ENCODE measurements around the gene SUGP2.
"Not testable (repeated sequence)": the region's sequence is repeated elsewhere in the genome, so short reads cannot be mapped to it uniquely, and the experiment has no call there.

The SUGP2 gene

GRCh38 chr19:18955042-18955441 is 78.3 kb downstream of the SUGP2 start:
- no peak for TF ChIP-seq CTCF (IDR thresholded peaks at IDR 0.05; ENCODE audit: low read depth, low read length)
- DNase-seq (ENCODE audit: low read depth, low spot score): no peak
- no peak overlapping the region for H3K4me3 ChIP-seq (ENCODE audit: low read depth, low read length)
- in situ Hi-C loops (cut with HindIII; ENCODE audit: low sequenced_read_pairs): no loop called here

GRCh38 chr19:18954094-18954493 is 79.2 kb downstream of the SUGP2 start:
- DNase-seq (ENCODE audit: low read depth, low spot score): no peak
- TF ChIP-seq CTCF (IDR thresholded peaks at IDR 0.05; ENCODE audit: low read depth, low read length): no peak
- in situ Hi-C loops (cut with HindIII; ENCODE audit: low sequenced_read_pairs): no loop called here
- H3K4me3 ChIP-seq (ENCODE audit: low read depth, low read length): no peak overlapping the region

GRCh38 chr19:18952364-18953003 is 80.8 kb downstream of the SUGP2 start:
- DNase-seq (ENCODE audit: low read depth, low spot score); in situ Hi-C loops (cut with HindIII; ENCODE audit: low sequenced_read_pairs); H3K4me3 ChIP-seq (ENCODE audit: low read depth, low read length): not testable (repeated sequence)

GRCh38 chr19:18951721-18952281 is 81.5 kb downstream of the SUGP2 start:
- in situ Hi-C loops (cut with HindIII; ENCODE audit: low sequenced_read_pairs): no loop called here

GRCh38 chr19:18949858-18950257 is 83.5 kb downstream of the SUGP2 start:
- no peak for DNase-seq (ENCODE audit: low read depth, low spot score)
- no peak overlapping the region for H3K4me3 ChIP-seq (ENCODE audit: low read depth, low read length)
- in situ Hi-C loops (cut with HindIII; ENCODE audit: low sequenced_read_pairs): no loop called here
- no peak for TF ChIP-seq CTCF (IDR thresholded peaks at IDR 0.05; ENCODE audit: low read depth, low read length)

More at GRCh38 chr19:18951721-18952281, 81.5 kb downstream of the SUGP2 start:
- DNase-seq (ENCODE audit: low read depth, low spot score): no peak
- TF ChIP-seq CTCF (IDR thresholded peaks at IDR 0.05; ENCODE audit: low read depth, low read length): no peak
- H3K4me3 ChIP-seq (ENCODE audit: low read depth, low read length): no peak overlapping the region

- in situ Hi-C loops (cut with HindIII; ENCODE audit: low sequenced_read_pairs): no loop called here
- DNase-seq (ENCODE audit: low read depth, low spot score): no peak
- TF ChIP-seq CTCF (IDR thresholded peaks at IDR 0.05; ENCODE audit: low read depth, low read length): no peak
- H3K4me3 ChIP-seq (ENCODE audit: low read depth, low read length): no peak overlapping the region
These were observed 84.4 kb downstream of the SUGP2 start for GRCh38 chr19:18948976-18949356.

- in situ Hi-C loops (cut with HindIII; ENCODE audit: low sequenced_read_pairs): no loop called here
- DNase-seq (ENCODE audit: low read depth, low spot score): no peak
- no peak for TF ChIP-seq CTCF (IDR thresholded peaks at IDR 0.05; ENCODE audit: low read depth, low read length)
- H3K4me3 ChIP-seq (ENCODE audit: low read depth, low read length): no peak overlapping the region
These were observed 85.0 kb downstream of the SUGP2 start for GRCh38 chr19:18948075-18948975.

All from astrocyte of the spinal cord (primary cell).